Activated effector memory CD4-positive, alpha-beta T cell treated with anti-CD3 and anti-CD28 coated beads, Interleukin-2, amount 50 U/mL, for 16 hours (primary cell): Measurements from ENCODE around the gene STAT6.
"Not testable (repeated sequence)": the region's sequence is repeated elsewhere in the genome, so short reads cannot be mapped to it uniquely, and the experiment has no call there.

Experiments used
- DNase-seq: peaks from one replicate; pipeline ENCODE4 v3.0.0-alpha.2; 2020

The STAT6 gene

DNA sequence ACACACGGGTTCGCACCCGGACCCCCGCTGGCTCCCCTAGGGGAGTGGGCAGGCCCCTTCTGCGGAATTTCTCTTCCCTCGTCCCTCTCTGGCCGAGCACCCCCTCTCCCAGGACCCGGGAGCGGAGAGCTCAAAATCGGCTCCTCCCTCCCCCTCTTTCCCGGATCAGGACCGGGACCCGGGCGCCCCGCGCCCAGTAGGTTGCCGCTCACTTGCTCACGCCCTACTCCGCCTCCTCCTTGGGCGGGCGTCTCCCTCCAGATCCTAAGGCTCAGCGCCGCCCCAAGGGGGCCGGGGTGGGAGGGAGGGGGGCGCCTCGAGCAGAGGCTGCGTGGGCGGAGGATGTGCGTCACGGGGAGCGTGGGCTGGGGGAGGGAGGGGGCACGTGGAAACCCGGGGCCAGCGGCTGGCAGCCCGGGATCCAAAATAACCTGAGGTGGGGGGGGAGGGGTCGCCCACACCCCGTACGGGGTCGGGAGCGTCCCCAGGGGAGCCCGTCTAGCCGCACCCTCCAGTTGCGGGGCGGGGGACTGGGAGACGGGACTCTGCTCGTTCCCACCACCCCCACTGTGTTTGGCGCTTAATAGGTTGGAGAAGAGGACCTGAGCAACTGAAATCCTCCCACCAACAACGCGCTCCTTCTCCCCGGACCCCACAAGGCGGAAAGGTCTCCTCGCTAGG is 24.0 kb downstream of the STAT6 start:
- peak; percentile 96 for DNase-seq

DNA sequence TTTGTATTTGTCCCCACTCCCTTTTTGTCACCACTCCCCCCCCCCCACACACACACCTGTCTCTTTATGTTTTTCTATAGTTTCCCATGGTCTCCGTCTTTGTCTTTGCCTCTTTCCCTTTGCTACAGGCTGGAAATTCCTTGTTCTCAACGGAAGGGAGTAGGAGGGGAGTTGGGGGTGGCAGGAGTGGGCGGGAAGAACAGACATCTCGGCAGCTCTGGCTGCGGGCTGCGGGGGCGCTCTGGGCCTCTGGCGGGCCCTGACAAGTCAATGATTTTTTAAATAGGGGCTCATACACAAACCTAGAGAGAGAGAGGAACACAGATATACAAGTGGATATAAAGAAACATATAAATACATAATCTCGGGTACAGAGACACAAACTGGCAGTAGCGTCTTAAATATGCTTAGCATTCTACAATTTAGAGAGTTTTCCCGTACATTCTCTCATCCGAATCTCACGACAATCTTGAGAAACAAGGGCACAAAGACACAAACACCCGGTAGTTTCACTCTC is 24.6 kb downstream of the STAT6 start:
- peak; percentile 84 for DNase-seq

DNA sequence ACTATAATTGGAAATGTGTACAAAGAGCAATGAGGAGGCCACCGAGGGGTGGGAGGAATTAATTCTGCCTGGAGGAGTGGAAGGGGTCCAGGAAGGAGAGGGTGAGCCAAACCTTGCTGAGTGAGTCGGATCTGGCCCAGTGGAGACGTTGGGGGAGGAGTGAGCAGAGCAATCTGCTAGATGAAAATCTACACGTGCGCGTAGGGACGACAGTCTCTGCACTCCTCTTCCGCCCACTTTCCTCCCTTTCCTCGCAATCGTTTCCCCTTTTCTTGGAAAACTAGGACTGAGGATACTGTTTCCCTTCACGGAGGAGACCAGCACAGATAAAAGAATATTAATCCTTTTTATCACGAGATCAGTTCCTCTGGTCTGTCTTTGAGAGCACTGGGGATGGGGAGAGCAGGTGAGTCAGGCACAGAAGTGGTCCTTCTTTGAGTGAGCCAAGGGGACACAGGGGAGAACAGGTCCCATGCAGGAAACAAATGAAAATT is 25.1 kb downstream of the STAT6 start:
- DNase-seq = peak; percentile 73

DNA sequence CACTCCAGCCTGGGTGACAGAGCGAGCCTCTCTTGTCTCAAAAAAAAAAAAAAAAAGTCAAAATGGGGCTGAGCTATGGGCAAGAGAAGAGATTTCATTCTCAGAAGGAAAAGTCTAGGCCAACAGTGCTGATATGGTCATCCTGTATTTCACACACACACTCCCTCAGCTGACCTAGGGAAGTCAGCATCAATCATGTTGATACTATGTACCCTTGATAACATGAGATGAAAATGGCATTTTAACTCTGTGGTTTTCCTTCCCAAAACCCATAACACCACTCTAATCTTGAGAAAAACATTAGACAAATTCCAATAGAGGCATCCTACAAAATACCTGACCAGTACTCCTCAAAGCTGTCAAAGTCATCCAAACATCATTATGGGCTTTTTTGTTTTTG is 30.3 kb downstream of the STAT6 start:
- DNase-seq = no peak

DNA sequence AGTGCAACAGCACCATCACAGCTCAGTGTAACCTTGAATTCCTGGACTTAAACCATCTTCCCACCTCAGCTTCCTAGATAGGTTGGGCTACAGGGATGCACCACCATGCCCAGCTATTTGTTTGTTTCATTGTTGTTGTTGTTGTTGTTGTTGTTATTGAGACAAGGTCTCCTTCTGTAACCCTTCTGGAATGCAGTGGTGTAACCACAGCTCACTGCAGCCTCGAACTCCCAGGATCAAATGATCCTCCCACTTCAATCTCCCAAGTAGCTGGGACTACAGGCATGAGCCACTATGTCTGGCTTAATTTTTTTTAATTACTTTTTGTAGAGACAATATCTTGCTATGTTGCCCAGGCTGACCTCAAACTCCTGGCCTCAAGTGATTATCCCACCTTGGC is 31.3 kb downstream of the STAT6 start:
- DNase-seq = no peak

DNA sequence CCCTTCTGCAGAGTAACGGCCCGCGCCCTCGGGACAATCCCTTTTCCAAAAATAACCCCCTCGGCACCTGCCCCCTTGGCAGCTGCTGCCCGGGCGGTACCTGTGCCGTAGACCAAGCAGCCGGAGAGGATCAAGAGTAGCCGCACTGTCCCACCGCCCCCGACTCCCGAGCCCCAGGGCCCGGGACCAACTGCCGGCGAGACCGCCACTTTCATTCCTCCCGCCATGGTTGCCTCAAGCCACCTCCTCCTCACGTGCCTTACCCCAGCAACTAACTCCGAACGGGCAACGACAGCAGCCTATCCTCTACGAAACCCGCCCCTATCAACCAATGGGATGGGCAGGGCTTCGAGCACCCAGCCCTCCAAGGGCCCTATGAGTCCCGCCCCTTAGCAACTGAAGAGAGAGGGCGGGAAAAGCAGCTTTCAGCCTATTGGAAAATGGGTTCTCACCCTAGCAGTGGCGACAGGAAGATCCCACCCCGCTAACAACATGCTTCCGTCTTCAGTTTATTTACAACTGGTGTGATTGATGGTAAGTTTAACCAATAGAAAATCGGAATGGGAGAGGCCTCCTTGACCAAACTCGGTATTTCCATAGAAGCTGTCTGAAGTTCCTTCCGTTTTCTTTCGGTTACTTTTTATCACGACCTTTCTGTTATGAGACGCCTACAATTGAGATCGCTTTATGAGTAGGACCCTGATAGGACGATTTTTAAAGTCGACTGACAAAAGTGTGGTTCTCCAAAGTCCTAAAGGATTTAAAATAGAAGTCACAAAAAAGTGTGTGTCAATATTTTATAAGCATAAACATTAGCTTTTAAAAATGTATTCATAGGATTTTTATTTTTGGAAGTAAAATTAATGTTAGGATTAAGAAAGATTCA is 32.4 kb downstream of the STAT6 start, which contains the start of gene NEMP1:
NEMP1 (minus strand) TSS at position 273 of the 886 bp plus-strand sequence; CDS start at position 227, 46 bp downstream.
- DNase-seq = peak; percentile 98

DNA sequence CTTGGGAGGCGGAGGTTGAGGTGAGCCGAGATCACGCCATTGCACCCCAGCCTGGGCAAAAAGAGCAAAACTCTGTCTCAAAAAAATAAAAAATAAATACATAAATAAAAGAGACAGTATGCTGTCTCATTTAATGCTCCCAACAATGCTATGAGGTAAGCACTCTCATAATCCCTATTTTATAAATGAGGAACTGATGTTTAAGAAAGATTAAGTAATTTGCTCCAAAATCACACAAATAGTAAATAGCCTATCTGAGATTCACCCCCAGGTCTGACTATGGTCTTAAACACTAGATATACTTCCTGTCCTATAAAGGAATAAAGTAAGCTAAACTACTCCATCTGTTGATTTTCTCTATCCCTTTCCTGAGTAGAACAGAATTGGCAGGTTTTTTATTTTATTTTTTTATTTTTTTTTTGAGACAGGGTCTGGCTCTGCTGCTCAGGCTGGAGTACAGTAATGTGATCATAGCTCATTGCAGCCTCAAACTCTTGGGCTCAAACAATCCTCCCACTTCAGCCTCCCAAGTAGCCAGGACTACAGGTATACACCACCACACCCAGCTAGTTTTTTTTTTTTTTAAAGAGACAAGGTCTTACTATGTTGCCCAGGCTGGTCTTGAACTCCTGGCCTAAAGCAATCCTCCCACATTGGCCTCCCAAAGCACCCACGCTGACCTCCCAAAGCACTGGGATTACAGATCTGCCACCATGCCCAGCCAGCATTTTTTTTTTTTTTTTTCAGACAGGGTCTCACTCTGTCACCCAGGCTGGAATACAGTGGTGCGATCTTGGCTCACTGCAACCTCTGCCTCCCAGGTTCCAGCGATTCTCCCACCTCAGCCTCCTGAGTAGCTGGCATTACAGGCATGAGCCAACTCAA is 37.4 kb downstream of the STAT6 start:
- not testable (repeated sequence) for DNase-seq

DNA sequence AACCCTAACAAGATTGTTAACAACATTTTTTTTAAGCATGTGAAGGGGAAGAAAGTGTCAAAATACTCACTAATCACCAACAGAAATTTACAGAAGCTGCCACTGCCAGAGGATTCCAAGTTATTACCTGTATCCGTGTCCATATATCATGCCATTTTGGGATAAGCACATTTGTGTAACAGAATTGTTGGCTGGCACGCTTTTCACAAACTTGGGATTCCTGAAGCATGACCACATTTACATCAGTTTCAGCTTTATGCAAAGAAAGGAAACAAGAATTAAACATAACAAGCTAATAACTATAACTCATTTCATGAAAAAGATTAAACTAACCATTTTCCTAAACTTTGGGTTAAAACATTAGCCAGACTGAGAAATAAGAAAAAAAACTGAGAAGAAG is 38.5 kb downstream of the STAT6 start:
- DNase-seq = no peak

DNA sequence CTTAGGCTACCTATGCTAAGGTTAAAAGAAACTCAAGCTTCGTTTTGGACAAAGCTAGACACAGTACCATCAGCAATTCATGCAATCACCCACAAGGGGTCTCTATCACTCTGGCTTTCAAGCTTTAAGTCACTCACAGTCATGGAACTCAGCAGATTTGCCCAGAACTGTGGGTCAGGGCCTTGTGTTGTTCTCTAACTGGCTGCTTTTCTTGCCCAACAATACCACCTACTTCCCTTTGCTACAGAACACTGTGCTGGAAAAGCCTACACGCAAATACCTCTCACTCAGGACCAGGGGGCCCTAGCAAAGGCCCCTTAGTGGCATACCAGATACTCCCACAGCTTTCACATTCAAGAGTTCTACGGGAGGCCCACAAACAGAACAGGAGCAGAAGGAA is 41.6 kb downstream of the STAT6 start:
- peak; percentile 77 for DNase-seq

DNA sequence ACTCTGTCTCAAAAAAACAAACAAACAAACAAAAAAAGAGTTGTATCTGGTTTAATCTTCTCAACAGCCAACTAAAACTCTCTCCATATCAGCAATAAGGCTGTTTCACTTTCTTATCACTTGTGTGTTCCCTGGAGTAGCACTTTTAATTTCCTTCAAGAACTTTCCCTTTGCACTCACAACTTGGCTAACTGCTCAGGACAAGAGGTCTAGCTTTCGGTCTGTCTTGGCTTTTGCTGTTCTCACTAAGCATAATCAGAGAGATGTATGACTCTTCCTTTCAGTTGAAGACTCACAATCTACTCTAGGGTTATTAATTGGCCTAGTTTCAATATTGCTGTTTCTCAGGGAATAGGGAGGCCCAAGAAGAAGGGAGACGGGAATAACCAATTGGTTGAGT is 44.9 kb downstream of the STAT6 start:
- no peak for DNase-seq

DNA sequence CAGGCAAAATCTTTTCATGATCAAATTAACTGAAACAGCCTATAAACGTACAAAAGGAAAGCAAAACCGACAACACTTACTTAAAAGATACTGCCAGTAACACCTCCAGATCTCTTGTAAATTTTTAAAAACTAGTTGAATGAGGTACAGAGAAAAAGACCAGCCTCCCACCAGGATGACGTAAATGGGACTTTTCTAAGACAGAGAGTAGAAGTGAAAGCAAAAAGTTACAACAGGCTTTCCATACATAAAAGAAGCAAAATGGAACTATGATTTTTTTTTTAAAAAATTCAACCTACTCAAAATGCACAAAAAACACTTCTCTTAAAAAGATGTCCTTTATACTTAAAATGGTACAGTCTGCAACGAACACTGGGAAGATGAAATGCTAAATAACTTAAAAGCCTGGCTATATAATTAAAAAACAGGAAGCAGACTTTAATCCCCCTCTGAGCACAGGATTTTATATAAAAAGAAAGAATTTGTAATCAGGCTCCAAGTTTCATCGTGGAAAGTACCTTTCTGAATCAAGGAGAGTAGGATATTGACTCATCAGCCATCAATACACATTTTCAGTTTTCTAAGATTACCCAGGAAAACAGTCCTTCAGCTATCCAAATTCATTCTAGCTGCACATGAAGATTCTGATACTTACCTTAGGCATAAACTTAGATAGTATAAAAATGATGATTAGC is 47.0 kb downstream of the STAT6 start:
- DNase-seq = peak; percentile 72

DNA sequence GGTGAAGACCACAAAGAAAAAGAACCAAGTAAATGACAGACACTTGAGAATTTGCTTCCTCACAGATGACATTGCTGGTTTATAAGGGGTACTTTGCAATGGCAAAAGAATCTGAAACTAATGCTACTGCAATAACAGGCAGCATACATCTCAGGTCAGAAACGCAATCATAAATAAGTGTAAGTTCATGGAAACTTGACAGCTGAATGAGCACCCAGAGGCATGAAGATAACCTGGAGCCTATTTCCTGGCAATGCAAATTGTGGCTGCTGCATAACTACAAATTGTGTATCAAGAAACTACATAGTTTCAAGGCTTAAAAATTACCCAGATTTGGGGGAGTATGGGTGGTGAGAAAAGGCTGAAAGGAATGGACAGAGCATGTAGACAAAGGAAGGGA is 52.7 kb downstream of the STAT6 start:
- no peak for DNase-seq

DNA sequence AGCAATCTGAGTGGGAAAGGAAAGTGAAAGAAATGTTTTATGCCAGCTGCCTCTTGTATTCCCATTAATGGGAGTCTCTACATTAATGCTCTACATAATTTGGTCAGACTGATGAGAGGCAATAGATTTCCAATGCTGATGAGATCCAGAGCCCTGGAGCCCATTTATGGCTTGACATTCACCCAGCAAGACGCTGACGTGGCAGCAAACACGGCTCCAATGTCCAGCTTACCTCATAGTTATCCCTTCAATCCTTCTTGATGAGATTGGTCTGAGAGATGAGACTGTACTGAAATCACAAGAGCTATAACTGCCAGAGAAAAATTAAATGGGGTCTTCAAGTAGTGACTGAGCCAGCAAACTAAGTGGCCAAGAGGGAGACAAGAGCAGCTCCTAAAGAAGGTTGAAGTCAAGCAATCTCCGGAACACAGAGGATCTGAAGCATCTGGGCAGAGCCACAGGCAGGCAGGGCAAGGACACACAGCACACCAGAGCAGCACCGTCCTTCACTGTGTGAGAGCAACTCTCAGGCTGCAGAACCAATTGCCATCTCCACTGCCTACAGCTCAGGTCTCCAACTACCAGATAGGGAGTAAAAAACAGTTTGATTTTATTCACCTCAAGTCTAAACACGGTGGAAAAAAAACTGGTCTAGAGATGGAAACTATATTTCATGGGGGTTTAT is 54.0 kb downstream of the STAT6 start:
- DNase-seq = no peak

DNA sequence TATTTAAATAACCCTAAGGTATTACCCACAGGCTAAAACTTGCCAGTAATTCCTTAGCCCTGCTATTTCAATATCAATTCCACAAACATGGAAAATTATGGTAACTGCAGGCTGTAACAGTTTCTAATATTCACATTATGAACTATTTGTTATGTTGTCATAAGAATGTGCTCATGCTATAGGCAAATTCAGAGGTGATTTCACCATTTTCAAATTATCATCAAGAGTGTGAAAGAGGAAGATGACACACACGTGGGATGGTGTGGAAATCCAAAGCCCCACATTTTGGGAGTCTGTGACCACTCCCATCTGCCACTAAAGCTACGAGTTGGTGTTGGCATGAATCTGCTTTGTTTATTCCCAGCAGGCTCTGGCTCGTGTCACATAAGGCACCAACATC is 55.3 kb downstream of the STAT6 start:
- no peak for DNase-seq

DNA sequence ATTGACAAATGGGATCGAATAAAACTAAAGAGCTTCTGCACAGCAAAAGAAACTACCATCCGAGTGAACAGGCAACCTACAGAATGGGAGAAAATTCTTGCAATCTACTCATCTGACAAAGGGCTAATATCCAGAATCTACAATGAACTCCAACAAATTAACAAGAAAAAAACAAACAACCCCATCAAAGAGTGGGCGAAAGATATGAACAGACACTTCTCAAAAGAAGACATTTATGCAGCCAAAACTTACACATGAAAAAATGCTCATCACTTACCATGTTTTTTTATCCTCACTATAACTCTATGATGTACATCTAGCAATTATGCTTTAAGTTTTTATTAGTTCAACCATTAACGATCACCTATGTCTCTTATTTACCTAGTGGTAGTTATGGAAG is 57.3 kb downstream of the STAT6 start:
- DNase-seq = not testable (repeated sequence)

DNA sequence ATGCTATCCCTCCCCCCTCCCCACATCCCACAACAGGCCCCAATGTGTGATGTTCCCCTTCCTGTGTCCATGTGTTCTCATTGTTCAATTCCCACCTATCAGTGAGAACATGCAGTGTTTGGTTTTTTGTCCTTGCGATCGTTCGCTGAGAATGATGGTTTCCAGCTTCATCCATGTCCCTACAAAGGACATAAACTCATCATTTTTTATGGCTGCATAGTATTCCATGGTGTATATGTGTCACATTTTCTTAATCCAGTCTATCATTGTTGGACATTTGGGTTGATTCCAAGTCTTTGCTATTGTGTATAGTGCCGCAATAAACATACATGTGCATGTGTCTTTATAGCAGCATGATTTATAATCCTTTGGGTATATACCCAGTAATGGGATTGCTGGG is 58.0 kb downstream of the STAT6 start:
- DNase-seq = not testable (repeated sequence)

DNA sequence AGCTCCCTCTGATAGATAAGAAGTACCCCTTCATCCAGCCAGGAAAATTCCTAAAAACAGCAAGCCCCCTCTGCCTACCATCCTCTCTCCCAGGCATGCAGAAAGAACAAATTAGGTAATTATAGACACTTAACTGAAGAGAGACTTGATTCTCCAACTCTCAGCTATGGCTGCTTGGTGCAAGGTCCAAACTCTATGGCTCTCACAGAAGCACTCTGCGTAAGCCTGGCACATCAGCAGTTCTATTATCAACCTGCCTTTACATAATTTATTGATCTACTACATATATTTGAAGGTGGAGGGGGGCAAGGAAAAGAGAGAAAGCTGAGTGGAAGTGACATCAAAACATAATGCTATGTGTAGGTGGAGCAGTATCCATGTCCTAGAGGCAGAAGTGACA is 60.2 kb downstream of the STAT6 start:
- no peak for DNase-seq

DNA sequence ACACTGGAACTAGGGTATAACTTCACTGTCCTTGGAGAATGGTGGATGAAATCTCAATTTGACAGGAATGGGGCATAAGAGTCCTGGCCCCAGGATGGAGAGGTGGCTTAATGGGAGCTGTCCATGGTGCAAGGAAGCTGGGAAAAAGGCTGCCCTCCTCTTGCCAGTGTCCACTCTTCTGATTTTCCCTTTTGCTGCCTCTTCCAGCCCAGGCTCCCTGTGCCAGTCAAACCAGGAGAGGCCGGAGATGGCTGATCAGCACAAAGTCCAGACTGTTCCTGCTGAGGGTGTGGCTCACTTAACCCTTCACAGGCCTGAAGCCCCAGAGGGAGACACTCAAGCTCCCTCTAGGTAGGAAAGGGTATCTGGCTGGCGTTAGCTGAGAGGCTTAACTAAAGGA is 61.3 kb downstream of the STAT6 start, which contains the start of gene MYO1A:
MYO1A (minus strand) TSS at position 240 of the 400 bp plus-strand sequence. CDS start 1,806 bp downstream, outside the sequence.
- DNase-seq = no peak

DNA sequence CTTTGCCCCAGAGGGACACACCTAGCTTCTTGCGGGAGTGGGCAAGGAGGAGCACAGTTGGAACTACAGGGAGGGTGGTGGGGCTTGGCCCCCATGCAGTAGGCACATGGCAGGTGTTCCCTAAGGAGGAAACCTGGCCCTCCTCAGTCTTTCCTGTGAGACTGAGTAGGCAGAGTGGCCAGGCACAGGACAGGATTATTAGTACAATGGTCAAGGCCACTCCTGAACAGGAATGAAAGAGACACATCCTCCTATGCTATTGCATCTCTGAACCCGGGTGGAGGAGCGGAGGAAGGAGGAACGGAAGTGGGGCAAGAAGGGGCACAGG is 62.1 kb downstream of the STAT6 start:
- DNase-seq = no peak

DNA sequence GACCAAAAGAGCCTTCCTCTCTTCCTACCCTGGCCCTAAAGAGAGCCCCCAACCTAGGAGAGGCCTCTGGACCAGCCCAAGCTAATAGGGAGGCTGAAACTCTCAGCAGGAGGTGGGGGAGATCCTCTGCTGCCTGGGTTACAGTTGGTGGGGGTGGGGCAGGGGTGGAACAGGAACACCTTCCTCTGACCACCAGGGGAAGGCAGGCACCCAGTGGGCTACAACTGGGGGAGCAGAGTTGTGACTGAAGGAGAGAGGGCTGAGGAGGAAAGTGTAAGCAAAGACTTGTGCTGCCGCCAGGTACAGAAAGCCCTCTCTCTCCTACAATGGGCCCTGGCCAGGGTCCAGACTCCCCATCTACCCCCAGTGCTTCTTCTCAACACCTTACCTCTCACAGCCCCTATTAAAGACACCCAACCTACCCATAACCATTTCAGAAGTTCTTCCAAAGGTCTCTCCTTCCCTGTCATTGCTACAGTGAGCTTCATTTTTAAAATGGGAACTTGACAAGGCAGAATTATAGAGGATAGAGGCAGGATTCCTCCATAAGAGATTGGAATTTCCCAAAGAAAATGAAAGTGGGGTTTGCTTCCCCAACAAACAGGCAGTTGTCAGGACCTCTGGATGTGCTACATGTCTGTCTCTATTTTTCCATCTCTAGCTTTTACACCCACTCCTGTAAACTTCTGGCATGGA is 62.6 kb downstream of the STAT6 start:
- DNase-seq = no peak

DNA sequence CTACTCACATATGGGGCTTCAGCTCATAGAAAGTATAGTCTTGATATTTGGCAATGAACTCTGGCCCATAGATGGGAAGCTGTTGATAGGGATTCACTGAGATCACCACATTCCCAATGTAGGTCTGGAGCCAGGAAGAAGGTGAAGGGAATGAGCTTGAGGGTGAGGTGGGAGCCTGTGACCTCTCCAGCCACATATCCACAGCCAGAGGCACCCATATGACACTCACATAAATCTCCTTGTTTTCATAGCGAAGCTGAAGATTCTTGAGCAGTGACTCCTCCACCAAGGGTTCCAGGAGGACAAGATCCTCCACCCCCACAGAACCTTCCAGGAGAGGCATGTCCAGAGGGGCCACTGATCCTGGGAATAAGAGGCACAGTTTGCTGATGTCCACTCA is 63.2 kb downstream of the STAT6 start:
- no peak for DNase-seq
